ENCODE measurements around the gene SDS.

GRCh38 chr12:113448873-113449272 lies 45.2 kb upstream of the SDS start:
- TF ChIP-seq CTCF (IDR thresholded peaks at IDR 0.05) (no peak), POLR2A (IDR thresholded peaks at IDR 0.05) (no peak)

Data from adrenal gland (tissue), 5 donors.